ENCODE measurements around the gene AFF2. TPM values are rescaled to one million over a fixed set of nuclear protein-coding genes. Genes with fewer than 3 reads are reported as not detected.

AFF2 gene
- total RNA-seq, 3 donors from 2014 or later (not counting 1 experiment from before 2014, with no cell fraction given), result 0.24 to 4.8 (median 0.79) TPM

DNA sequence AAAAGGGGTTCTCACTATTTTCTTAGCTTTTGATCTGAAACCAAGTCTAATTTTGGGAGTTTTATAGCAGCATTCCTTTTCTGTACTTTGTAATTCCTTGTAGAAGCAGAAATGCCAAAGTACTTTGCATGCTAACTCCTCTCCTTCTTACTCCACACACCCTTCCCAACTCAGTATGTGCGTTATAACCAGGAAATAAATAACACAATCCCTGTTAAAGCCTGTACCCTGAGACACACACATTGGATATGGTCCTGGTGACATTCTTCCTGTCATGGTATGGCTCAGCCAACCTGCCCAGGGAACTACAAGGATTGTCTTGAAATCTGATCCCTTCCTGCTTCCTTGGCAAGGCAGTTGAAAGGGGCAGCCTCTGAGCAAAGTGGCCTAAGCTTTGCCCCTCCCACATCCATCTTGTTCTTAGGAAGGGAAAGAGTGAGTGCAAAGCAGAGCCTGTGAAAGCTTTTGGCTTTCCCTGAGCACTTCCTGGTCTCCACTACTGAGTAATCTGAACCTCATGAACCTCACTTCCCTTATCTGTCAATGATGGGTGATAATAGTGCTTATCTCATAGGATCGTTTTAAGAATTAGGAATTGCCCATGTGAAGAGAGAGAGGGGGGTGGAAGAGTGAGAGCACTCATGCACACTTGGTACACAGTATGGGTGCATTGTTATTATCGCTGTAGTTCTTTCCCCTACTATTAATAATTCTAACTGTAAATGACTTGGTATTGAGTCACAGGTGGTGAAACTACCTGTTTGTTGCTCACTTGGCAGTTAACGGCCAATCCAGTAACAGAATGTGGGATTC, 109.3 kb downstream of the AFF2 start:
- Histone ChIP-seq H3K36me3 (ENCODE audit: control insufficient read depth, insufficient read depth, low read length) (no peaks in the 10 kb centered on the region), H3K4me3 (ENCODE audit: low read length) (no peak overlapping the region), H3K9me3 (ENCODE audit: control insufficient read depth, insufficient read depth, low read length) (no peaks in the 10 kb centered on the region), H3K27ac (ENCODE audit: low read length) (peak overlapping the region; percentile 38), H3K4me1 (ENCODE audit: control insufficient read depth, insufficient read depth, low read length) (no peaks in the 10 kb centered on the region), H3K27me3 (ENCODE audit: control insufficient read depth, insufficient read depth, low read length) (no peaks in the 10 kb centered on the region)
- TF ChIP-seq, protein P1, sequence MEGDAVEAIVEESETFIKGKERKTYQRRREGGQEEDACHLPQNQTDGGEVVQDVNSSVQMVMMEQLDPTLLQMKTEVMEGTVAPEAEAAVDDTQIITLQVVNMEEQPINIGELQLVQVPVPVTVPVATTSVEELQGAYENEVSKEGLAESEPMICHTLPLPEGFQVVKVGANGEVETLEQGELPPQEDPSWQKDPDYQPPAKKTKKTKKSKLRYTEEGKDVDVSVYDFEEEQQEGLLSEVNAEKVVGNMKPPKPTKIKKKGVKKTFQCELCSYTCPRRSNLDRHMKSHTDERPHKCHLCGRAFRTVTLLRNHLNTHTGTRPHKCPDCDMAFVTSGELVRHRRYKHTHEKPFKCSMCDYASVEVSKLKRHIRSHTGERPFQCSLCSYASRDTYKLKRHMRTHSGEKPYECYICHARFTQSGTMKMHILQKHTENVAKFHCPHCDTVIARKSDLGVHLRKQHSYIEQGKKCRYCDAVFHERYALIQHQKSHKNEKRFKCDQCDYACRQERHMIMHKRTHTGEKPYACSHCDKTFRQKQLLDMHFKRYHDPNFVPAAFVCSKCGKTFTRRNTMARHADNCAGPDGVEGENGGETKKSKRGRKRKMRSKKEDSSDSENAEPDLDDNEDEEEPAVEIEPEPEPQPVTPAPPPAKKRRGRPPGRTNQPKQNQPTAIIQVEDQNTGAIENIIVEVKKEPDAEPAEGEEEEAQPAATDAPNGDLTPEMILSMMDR (IDR thresholded peaks at IDR 0.05), result no peak
- intact Hi-C loops (cut with micrococcal nuclease), result no loop called here
- ATAC-seq (peak in 1 of 3 donors; percentile 32), DNase-seq (no peak)
- no peak overlapping the region for H3K27ac Mint-ChIP-seq
- peaks cover 0 to 2% of the 10 kb centered on the region in 2 donors for H3K9me3 Mint-ChIP-seq
- 79% methylated on average over 1 of the region's 4 CpGs for WGBS (ENCODE audit: insufficient coverage)
- peaks cover 0 to 2% of the 10 kb centered on the region in 2 donors for H3K27me3 Mint-ChIP-seq (ENCODE audit: low read depth in 2 of 2)
- no peaks in the 10 kb centered on the region for H3K4me1 Mint-ChIP-seq
- no peaks in the 10 kb centered on the region for H3K36me3 Mint-ChIP-seq
- no peak overlapping the region for H3K4me3 Mint-ChIP-seq

DNA sequence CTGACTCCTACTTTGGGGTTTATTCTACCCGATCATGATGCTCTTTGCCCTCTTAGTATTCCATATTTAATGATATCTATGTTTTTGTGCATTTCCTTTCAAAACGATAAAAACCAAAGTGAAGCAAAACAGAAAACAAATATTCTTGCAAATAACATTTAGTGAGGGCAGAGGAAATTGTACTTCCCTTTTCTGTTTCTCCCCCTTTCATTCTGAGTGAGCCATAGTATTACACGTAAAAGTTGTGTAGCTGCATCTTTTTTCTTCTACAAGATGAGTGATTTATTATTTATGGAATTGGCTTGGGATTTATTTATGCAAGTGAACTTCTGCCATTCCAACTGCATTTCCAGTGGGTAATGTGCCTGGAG, 109.9 kb downstream of the AFF2 start:
- intact Hi-C loops (cut with micrococcal nuclease), result no loop called here
- no CpG with 5 or more reads among the region's 3 CpGs for WGBS (ENCODE audit: insufficient coverage)
- H3K4me3 ChIP-seq (ENCODE audit: low read length), result no peak overlapping the region

DNA sequence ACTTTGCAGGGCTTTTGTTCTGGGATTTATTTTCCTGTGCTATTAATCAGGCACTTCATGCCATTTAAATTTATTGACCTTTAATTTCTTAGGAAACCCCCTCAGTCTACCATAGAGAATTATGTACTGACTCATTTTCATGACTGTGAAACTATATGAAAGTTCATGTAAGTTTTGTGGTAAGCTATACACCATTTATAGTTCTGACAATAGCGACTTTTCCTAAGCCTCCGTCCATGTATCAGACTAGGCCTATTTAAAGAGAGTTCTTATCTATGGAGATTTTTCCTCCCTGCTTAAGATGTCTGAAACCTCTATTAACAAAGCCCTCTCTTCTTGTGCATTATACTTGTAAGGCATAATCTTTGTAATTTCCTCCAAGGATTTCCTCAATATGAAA, 111.6 kb downstream of the AFF2 start:
- TF ChIP-seq, protein P1 (IDR thresholded peaks at IDR 0.05), result no peak
- no peak overlapping the region for H3K27ac Mint-ChIP-seq

More for the DNA sequence above, 109.9 kb downstream of the AFF2 start:
- Mint-ChIP-seq H3K4me3 (no peak overlapping the region), H3K36me3 (no peaks in the 10 kb centered on the region), H3K4me1 (no peaks in the 10 kb centered on the region), H3K27ac (no peak overlapping the region), H3K9me3 (peaks cover 0 to 2% of the 10 kb centered on the region in 2 donors), H3K27me3 (ENCODE audit: low read depth in 2 of 2) (peaks cover 0 to 2% of the 10 kb centered on the region in 2 donors)
- no peaks in the 10 kb centered on the region for H3K9me3 ChIP-seq (ENCODE audit: control insufficient read depth, insufficient read depth, low read length)
- TF ChIP-seq, protein P1 (IDR thresholded peaks at IDR 0.05), result no peak
- no peak for ATAC-seq
- no peak overlapping the region for H3K27ac ChIP-seq (ENCODE audit: low read length)
- no peak for DNase-seq
- no peaks in the 10 kb centered on the region for H3K27me3 ChIP-seq (ENCODE audit: control insufficient read depth, insufficient read depth, low read length)
- no peaks in the 10 kb centered on the region for H3K4me1 ChIP-seq (ENCODE audit: control insufficient read depth, insufficient read depth, low read length)
- H3K36me3 ChIP-seq (ENCODE audit: control insufficient read depth, insufficient read depth, low read length), result no peaks in the 10 kb centered on the region

More for the DNA sequence above, 111.6 kb downstream of the AFF2 start:
- Histone ChIP-seq H3K36me3 (ENCODE audit: control insufficient read depth, insufficient read depth, low read length) (no peaks in the 10 kb centered on the region), H3K4me3 (ENCODE audit: low read length) (no peak overlapping the region), H3K27me3 (ENCODE audit: control insufficient read depth, insufficient read depth, low read length) (no peaks in the 10 kb centered on the region), H3K4me1 (ENCODE audit: control insufficient read depth, insufficient read depth, low read length) (no peaks in the 10 kb centered on the region), H3K9me3 (ENCODE audit: control insufficient read depth, insufficient read depth, low read length) (no peaks in the 10 kb centered on the region), H3K27ac (ENCODE audit: low read length) (no peak overlapping the region)
- H3K9me3 Mint-ChIP-seq, result peaks cover 0 to 2% of the 10 kb centered on the region in 2 donors
- DNase-seq, result no peak
- peaks cover 0 to 2% of the 10 kb centered on the region in 2 donors for H3K27me3 Mint-ChIP-seq (ENCODE audit: low read depth in 2 of 2)
- WGBS (ENCODE audit: insufficient coverage), result no CpG with 5 or more reads among the region's 2 CpGs
- H3K4me3 Mint-ChIP-seq, result no peak overlapping the region
- intact Hi-C loops (cut with micrococcal nuclease), result no loop called here
- H3K4me1 Mint-ChIP-seq, result no peaks in the 10 kb centered on the region
- ATAC-seq, result no peak
- no peaks in the 10 kb centered on the region for H3K36me3 Mint-ChIP-seq
